Activated T-helper 9 cell treated with anti-CD3 and anti-CD28 coated beads, Interleukin-2, amount 50 U/mL, for 16 hours (primary cell): ENCODE results near the gene MEGF6.

ENCODE experiments used
- DNase-seq: peaks from one replicate; pipeline ENCODE4 v3.0.0-alpha.2; 2020; ENCODE audit warnings: low read depth

MEGF6 gene

DNA sequence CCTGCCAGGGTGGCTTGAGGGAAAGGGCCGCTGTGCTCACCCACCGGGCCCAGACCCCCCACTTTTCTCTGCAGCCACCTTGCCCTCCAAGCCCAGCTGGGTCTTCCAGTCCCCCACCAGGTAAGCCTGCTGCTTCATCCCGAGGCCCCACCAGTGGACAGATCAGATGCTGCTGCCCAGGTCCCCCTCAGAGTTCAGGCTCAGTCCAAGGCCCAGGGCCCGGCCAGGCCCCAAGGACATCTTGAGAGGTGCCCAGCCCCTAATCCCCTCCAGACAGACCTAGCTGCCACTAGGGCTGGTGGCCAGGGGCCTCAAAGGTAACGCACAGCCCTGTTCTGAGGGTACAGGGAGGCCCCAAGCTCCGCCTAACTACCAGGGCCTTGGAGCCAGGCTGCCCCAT, 58.6 kb downstream of the MEGF6 start:
- no peak for DNase-seq

GRCh38 chr1:3552176-3552575, 59.1 kb downstream of the MEGF6 start:
- no peak for DNase-seq

GRCh38 chr1:3551711-3552110, 59.6 kb downstream of the MEGF6 start:
- no peak for DNase-seq

DNA sequence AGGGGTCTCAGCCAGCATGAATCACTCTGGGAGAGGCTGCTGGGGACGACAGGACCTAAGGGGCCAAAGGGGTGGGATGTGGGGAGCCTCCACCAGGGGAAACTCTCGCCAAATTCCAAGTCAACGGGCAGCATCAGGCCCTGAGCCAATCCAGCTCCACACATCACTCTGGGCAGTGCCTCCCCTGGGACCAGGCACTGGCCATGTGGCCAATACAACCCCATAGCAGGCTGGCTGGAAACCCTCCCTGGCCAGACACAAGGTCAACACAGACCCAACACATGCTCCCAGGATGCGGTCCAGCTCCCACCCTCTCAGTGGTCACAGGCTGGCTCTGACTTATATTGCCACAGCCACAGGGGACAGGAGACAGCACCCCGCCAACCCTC, 60.0 kb downstream of the MEGF6 start:
- DNase-seq = no peak

GRCh38 chr1:3550511-3551289, 60.6 kb downstream of the MEGF6 start:
- no peak for DNase-seq

GRCh38 chr1:3548895-3549294, 62.4 kb downstream of the MEGF6 start:
- DNase-seq = no peak

- DNase-seq = no peak
These were observed 63.0 kb downstream of the MEGF6 start for GRCh38 chr1:3548156-3548893.

DNA sequence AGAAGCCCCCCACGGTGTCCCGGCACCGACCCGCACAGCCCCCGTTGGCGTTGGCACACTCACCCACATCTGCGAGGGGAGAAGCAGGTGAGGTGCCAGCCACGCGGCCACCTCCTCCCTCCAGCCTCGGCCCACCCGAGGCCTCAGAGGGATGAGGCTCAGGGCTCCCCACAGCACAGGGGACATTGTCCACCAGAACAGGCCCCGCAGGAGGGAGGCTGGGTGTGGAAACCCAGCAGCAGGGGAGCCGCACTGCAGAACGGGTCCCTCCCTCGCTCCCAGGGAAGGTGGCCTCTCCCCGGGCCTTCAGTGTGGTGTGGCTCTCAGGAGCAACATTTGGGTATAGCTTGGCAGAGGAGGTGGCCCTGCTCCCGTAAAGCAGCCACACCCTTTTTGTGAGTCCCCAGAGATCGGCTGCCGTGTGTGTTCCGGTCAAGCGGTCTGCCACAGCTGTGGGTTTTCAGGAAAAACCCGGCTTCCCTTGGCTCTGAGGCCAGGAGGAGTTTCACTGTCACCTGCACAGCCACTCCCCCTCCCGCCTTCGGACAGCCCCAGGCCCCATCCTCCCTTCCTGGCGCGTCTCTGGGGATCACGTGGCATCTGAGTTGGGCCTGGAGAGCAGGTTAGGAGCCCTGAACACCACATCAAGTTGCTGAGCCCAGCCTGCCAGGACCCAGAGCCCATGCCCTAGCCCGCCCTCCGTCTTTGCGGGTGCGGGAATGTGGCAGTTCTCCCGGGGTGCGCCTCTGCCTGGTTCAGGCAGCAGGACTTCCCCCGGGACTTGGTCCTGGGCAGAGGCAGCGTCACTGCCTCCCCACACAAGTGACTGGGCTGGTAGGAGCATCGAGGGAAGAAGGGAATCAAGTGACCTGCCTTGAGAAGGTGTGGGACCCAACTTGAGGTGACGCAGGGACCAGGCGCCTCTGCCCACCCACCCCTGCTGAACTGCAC, 64.0 kb downstream of the MEGF6 start:
- no peak for DNase-seq

GRCh38 chr1:3546048-3546384, 65.3 kb downstream of the MEGF6 start:
- DNase-seq = no peak

GRCh38 chr1:3545363-3546047, 65.8 kb downstream of the MEGF6 start:
- no peak for DNase-seq

GRCh38 chr1:3544040-3544977, 67.0 kb downstream of the MEGF6 start:
- DNase-seq = no peak

GRCh38 chr1:3543076-3544039, 68.0 kb downstream of the MEGF6 start:
- DNase-seq = no peak

GRCh38 chr1:3542676-3543075, 68.6 kb downstream of the MEGF6 start:
- DNase-seq = no peak

DNA sequence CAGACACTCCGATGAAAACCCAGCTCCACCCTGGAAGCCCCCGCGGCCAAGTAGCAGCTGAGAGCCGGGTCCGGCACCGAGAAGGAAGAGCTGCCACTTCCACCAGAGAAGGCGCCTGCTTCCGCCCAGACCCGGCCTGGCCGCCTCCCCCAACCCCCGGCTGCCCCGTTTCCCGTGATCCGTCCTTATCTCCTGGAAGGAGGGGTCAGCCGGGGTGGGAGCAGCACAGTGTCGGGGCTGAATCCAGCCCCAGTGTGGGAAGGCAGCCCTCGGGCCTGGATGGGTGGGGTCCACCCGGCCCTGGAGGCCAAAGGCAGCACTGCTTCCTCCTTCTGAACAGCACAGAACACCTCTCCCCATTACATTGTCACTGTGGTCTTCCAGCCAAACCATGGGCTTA, 69.4 kb downstream of the MEGF6 start:
- DNase-seq = no peak

DNA sequence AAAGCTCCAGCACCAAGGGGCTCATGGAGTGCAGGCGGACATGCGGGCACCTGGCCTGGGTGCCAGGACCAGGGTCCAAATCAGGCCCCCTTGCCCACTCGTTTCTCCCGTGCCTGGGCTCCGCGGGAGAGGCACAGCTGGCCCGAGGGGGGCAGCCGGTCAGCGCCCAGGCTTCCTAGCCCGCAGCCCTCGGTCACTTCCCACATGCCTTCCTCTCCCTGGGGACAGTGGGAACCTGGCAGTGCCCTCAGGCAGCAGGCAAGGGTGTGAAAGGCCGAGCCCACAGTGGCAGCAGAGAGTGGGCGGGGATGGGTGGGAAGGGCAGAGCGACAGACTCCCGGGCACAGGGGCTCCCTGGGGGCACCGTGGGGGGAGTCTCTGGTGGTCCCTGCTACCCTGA, 69.8 kb downstream of the MEGF6 start:
- DNase-seq = no peak

DNA sequence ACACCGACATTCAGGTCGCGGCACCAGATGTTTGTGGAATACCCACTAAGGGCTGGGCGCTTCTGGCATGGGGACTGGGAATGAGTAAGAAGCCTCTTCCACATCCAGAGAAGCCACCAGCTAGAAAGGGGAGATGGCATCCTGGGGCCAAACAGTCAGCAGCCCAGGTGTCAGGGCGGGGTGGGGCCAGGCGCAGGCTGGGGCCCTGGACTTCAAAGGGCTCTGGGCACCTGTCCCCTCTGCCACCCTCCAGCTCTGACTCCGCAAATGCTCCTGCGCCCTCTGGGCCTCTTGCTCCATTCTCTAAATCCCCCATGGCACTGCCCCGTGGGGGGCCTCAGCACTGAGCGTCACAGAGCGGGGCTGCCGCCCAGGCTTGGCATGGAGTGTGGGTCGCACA, 70.4 kb downstream of the MEGF6 start:
- no peak for DNase-seq

DNA sequence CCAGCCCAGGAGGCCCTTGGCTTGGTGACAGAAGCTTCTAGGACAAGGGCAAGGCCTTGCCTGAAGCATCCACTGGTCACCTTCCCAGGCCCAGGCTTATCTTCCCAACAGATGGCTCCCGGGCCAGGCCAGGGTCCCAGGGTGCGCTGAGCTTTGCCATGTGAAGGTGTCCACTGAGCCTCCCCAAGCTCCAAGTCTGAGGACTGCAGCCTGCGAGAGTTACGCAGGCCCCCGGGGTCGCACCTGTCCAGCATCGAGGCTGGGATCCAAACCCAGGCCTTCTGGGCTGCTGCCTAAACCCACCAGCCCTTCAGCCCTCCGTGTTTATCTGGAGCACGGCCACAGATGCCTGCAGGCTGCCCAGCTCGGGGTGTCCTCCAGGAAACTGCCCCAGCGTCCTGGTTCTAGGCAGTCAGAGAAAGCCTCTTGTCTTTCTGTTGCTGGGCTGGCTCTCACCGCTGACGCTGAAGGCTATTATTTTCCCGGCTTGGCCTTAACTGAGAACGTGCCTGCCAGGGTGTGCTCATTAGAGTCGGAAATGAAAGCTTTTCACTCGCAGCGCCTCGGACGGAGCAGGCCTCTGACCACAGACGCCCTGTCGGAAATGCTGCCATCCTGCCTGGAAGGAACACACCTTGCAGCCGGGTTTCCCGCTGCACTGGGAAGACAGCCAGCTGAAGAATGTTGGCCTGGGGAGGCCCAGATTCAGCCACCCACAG, 71.4 kb downstream of the MEGF6 start:
- DNase-seq = no peak

DNA sequence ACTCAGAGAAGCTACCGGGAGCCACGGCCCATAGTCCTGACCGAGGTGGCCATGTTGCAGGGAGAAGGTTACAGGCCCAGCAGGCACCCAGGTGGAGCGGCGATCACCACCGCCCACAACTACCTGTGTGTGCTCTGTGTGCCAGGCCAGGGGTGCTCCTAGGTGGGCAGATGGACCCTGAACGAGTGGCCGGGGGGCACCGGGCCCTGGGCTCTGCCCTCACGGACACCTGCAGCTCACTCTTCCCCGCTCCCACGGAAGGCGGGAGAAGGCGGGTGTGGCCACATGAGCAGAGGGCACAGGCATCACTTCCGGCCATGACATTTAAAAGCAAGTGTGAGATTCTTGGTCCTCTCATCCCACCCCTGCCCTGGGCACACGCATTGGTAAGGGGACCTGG, 73.9 kb downstream of the MEGF6 start:
- no peak for DNase-seq
